KMS-11 (cell line): ENCODE results near the gene STUM.

ENCODE experiments used
- H2AFZ ChIP-seq: fragments of 200-600 bp; sonication (generic); 2 replicates; pipeline ENCODE4 v1.6.1; 2016; ENCODE audit warnings: antibody characterized with exemption, mixed run types, low read depth
- H3K27ac ChIP-seq: fragments of 200-600 bp; sonication (generic); 2 replicates; pipeline ENCODE4 v1.6.1; 2016; ENCODE audit warnings: mild to moderate bottlenecking, mixed run types
- H3K27me3 ChIP-seq: fragments of 200-600 bp; sonication (generic); 2 replicates; pipeline ENCODE4 v1.6.1; 2017; ENCODE audit warnings: mild to moderate bottlenecking, low read depth, mixed run types, moderate library complexity; ENCODE audit not compliant: insufficient read depth
- H3K36me3 ChIP-seq: fragments of 200-600 bp; sonication (generic); 2 replicates; pipeline ENCODE4 v1.6.1; 2017; ENCODE audit warnings: mild to moderate bottlenecking, mixed run types; ENCODE audit not compliant: insufficient read depth
- H3K4me1 ChIP-seq: fragments of 200-600 bp; sonication (generic); 2 replicates; pipeline ENCODE4 v1.6.1; 2016; ENCODE audit warnings: mild to moderate bottlenecking, low read depth, mixed run types; ENCODE audit not compliant: poor library complexity, severe bottlenecking
- H3K4me2 ChIP-seq: fragments of 200-600 bp; sonication (generic); 2 replicates; pipeline ENCODE4 v1.7.0; 2016; ENCODE audit warnings: mild to moderate bottlenecking, mixed run types
- H3K4me3 ChIP-seq: fragments of 200-600 bp; sonication (generic); IDR thresholded peaks from 2 replicates; pipeline ENCODE4 v1.6.1; 2017; ENCODE audit warnings: low read depth, low read length, mixed read lengths; ENCODE audit not compliant: insufficient read depth
- H3K79me2 ChIP-seq: fragments of 200-600 bp; sonication (generic); 2 replicates; pipeline ENCODE4 v1.6.1; 2016; ENCODE audit warnings: low read depth, mixed run types; ENCODE audit not compliant: insufficient read depth
- H3K9ac ChIP-seq: fragments of 200-600 bp; sonication (generic); 2 replicates; pipeline ENCODE4 v1.6.1; 2016; ENCODE audit warnings: mild to moderate bottlenecking, mixed run types
- H4K20me1 ChIP-seq: fragments of 200-600 bp; sonication (generic); 2 replicates; pipeline ENCODE4 v1.6.1; 2016; ENCODE audit warnings: mild to moderate bottlenecking, mixed run types; ENCODE audit not compliant: insufficient read depth
- TF ChIP-seq, protein P1 (sequence below): fragments of 200-600 bp; sonication (generic); conservative IDR thresholded peaks from 2 replicates; pipeline ENCODE4 v1.6.1; 2017; ENCODE audit warnings: low read depth, mild to moderate bottlenecking, antibody characterized with exemption, low read length, moderate library complexity, mixed read lengths

The STUM gene

GRCh38 chr1:226534645-226535044 lies 13.9 kb upstream of the STUM start:
- Histone ChIP-seq H3K27me3 (no peaks in the 10 kb centered on the region), H4K20me1 (no peaks in the 10 kb centered on the region), H3K27ac (no peak overlapping the region), H3K36me3 (no peaks in the 10 kb centered on the region), H3K4me3 (no peak overlapping the region), H3K4me1 (no peaks in the 10 kb centered on the region), H3K79me2 (no peaks in the 10 kb centered on the region), H2AFZ (no peak overlapping the region), H3K4me2 (no peak overlapping the region), H3K9ac (no peak overlapping the region)
- TF ChIP-seq, protein P1, sequence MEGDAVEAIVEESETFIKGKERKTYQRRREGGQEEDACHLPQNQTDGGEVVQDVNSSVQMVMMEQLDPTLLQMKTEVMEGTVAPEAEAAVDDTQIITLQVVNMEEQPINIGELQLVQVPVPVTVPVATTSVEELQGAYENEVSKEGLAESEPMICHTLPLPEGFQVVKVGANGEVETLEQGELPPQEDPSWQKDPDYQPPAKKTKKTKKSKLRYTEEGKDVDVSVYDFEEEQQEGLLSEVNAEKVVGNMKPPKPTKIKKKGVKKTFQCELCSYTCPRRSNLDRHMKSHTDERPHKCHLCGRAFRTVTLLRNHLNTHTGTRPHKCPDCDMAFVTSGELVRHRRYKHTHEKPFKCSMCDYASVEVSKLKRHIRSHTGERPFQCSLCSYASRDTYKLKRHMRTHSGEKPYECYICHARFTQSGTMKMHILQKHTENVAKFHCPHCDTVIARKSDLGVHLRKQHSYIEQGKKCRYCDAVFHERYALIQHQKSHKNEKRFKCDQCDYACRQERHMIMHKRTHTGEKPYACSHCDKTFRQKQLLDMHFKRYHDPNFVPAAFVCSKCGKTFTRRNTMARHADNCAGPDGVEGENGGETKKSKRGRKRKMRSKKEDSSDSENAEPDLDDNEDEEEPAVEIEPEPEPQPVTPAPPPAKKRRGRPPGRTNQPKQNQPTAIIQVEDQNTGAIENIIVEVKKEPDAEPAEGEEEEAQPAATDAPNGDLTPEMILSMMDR = no peak

GRCh38 chr1:226535666-226536065 lies 12.9 kb upstream of the STUM start:
- Histone ChIP-seq H3K79me2 (no peaks in the 10 kb centered on the region), H3K4me3 (no peak overlapping the region), H3K4me2 (no peak overlapping the region), H2AFZ (no peak overlapping the region), H3K27me3 (no peaks in the 10 kb centered on the region), H3K27ac (no peak overlapping the region), H3K4me1 (no peaks in the 10 kb centered on the region), H3K9ac (no peak overlapping the region), H3K36me3 (no peaks in the 10 kb centered on the region), H4K20me1 (no peaks in the 10 kb centered on the region)
- TF ChIP-seq, protein P1 = no peak

DNA sequence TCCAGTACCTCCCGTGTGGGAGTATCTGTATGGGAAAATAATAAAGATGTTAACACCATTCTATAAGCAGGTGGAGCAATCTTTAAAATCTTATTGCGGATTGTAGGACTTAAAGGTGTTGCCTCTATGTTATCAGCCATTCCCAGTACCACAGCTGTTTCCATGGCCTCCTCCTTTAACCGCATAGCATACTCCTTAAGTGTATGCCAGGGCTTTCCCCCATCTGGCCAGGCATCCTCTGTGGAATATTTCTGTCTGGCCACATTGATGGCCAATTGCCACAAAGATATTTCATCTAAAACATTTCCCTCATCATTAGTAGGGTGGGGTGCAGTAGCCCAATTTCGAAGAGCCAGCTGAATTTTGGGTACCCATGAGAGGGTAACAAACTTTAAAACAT lies 7.3 kb upstream of the STUM start:
- Histone ChIP-seq H2AFZ (no peak overlapping the region), H3K27ac (no peak overlapping the region), H3K27me3 (no peaks in the 10 kb centered on the region), H3K79me2 (no peaks in the 10 kb centered on the region), H3K36me3 (no peaks in the 10 kb centered on the region), H3K9ac (no peak overlapping the region), H4K20me1 (no peaks in the 10 kb centered on the region), H3K4me2 (no peak overlapping the region), H3K4me3 (no peak overlapping the region), H3K4me1 (no peaks in the 10 kb centered on the region)
- TF ChIP-seq, protein P1 = no peak

DNA sequence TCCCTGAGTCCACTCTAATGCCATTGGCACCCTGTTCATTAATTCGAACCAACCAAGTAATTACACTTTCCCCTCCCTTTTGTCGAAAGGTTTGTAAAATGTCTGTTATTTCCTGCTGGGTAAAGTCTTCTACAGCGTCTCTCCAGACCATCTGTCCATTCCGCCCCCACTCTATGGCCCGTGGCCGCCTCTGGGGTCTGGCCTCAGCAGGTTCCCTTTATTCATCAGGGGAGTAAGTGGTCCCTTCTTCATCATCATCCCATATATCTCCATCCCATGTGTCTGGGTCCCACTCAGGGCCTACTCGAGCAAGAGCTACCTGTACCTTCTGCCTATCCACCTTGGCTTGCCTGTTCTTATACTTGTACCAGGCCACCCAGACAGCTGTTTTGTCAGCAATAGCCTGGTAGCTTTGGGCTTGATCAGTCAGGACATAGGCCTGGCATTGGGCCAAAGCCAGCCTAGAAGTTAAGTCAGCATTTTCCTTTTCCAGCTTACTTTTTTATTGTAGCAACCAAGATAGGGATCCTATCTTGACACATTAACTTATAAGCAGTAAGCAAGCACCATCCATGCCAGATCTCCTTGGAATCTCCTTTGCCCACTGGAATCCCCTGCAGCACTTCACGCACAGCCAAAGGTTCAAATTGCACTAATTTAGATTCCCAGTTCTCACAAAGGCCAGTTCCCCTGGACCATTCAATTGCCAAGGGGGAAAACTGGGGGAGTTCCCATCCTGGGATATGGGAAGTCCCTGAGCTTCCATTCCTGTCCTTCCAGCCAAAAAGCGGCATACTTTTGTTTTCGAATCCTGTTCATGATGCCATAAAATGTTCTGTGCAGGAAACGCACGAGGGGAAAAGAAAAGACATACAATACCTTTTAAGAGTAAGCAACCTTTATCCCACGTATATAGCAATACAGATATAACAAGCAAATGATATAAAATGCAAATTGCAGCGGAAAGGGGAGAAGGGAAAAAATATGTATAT lies 6.6 kb upstream of the STUM start:
- no peak overlapping the region for H3K27ac ChIP-seq

More for the DNA sequence above, 6.6 kb upstream of the STUM start:
- H3K4me3 ChIP-seq = no peak overlapping the region
- no peaks in the 10 kb centered on the region for H3K79me2 ChIP-seq
- TF ChIP-seq, protein P1 = no peak
- no peaks in the 10 kb centered on the region for H3K27me3 ChIP-seq
- no peaks in the 10 kb centered on the region for H3K4me1 ChIP-seq
- H3K36me3 ChIP-seq = no peaks in the 10 kb centered on the region
- H2AFZ ChIP-seq = no peak overlapping the region
- no peaks in the 10 kb centered on the region for H4K20me1 ChIP-seq
- no peak overlapping the region for H3K9ac ChIP-seq
- H3K4me2 ChIP-seq = no peak overlapping the region
